ENCODE results near the gene HIVEP1. TPM values are rescaled to one million over a fixed set of nuclear protein-coding genes. Genes with fewer than 3 reads are reported as not detected.

The HIVEP1 gene
- total and polyA plus RNA-seq, 4 donors: 2.7 to 27.2 (median 6.2) TPM

DNA sequence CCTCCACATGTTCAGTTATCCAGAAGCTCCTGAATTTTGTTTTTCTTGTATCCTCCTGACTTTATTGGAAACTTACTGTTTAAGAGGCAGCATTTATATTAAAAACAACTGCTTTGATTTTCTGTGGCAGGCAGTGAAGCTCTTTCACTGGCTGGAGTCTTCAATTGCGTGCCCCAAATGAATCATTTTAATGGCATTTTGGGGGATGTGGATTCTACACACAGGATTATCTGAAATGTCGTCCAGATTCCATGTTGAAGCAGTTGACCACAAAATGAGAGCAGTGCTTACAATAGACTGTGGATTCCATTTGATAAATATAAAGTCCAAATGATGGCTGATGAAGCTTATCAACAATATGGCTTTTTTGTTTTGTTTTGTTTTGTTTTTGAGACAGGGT lies 41.0 kb upstream of the HIVEP1 start:
- TF ChIP-seq FOXA2 (IDR thresholded peaks at IDR 0.05) (no peak), GABPA (IDR thresholded peaks at IDR 0.05 in 1 of 2, conservative IDR thresholded peaks at IDR 0.05 in 1 of 2) (no peak), RXRA (IDR thresholded peaks at IDR 0.05) (no peak), TAF1 (conservative IDR thresholded peaks at IDR 0.05) (no peak), RAD21 (IDR thresholded peaks at IDR 0.05) (no peak), HNF4A (conservative IDR thresholded peaks at IDR 0.05) (no peak), HNF4G (IDR thresholded peaks at IDR 0.05) (no peak), YY1 (IDR thresholded peaks at IDR 0.05) (no peak), NR2F2 (IDR thresholded peaks at IDR 0.05) (no peak)
- TF ChIP-seq, protein P1, sequence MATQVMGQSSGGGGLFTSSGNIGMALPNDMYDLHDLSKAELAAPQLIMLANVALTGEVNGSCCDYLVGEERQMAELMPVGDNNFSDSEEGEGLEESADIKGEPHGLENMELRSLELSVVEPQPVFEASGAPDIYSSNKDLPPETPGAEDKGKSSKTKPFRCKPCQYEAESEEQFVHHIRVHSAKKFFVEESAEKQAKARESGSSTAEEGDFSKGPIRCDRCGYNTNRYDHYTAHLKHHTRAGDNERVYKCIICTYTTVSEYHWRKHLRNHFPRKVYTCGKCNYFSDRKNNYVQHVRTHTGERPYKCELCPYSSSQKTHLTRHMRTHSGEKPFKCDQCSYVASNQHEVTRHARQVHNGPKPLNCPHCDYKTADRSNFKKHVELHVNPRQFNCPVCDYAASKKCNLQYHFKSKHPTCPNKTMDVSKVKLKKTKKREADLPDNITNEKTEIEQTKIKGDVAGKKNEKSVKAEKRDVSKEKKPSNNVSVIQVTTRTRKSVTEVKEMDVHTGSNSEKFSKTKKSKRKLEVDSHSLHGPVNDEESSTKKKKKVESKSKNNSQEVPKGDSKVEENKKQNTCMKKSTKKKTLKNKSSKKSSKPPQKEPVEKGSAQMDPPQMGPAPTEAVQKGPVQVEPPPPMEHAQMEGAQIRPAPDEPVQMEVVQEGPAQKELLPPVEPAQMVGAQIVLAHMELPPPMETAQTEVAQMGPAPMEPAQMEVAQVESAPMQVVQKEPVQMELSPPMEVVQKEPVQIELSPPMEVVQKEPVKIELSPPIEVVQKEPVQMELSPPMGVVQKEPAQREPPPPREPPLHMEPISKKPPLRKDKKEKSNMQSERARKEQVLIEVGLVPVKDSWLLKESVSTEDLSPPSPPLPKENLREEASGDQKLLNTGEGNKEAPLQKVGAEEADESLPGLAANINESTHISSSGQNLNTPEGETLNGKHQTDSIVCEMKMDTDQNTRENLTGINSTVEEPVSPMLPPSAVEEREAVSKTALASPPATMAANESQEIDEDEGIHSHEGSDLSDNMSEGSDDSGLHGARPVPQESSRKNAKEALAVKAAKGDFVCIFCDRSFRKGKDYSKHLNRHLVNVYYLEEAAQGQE (IDR thresholded peaks at IDR 0.05): no peak
- TF ChIP-seq, protein P2, sequence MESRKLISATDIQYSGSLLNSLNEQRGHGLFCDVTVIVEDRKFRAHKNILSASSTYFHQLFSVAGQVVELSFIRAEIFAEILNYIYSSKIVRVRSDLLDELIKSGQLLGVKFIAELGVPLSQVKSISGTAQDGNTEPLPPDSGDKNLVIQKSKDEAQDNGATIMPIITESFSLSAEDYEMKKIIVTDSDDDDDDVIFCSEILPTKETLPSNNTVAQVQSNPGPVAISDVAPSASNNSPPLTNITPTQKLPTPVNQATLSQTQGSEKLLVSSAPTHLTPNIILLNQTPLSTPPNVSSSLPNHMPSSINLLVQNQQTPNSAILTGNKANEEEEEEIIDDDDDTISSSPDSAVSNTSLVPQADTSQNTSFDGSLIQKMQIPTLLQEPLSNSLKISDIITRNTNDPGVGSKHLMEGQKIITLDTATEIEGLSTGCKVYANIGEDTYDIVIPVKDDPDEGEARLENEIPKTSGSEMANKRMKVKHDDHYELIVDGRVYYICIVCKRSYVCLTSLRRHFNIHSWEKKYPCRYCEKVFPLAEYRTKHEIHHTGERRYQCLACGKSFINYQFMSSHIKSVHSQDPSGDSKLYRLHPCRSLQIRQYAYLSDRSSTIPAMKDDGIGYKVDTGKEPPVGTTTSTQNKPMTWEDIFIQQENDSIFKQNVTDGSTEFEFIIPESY (IDR thresholded peaks at IDR 0.05): no peak
- TF ChIP-seq, protein P3, sequence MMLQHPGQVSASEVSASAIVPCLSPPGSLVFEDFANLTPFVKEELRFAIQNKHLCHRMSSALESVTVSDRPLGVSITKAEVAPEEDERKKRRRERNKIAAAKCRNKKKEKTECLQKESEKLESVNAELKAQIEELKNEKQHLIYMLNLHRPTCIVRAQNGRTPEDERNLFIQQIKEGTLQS (IDR thresholded peaks at IDR 0.05): no peak
- TF ChIP-seq, protein P4, sequence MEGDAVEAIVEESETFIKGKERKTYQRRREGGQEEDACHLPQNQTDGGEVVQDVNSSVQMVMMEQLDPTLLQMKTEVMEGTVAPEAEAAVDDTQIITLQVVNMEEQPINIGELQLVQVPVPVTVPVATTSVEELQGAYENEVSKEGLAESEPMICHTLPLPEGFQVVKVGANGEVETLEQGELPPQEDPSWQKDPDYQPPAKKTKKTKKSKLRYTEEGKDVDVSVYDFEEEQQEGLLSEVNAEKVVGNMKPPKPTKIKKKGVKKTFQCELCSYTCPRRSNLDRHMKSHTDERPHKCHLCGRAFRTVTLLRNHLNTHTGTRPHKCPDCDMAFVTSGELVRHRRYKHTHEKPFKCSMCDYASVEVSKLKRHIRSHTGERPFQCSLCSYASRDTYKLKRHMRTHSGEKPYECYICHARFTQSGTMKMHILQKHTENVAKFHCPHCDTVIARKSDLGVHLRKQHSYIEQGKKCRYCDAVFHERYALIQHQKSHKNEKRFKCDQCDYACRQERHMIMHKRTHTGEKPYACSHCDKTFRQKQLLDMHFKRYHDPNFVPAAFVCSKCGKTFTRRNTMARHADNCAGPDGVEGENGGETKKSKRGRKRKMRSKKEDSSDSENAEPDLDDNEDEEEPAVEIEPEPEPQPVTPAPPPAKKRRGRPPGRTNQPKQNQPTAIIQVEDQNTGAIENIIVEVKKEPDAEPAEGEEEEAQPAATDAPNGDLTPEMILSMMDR (IDR thresholded peaks at IDR 0.05; ENCODE audit: low read depth, low read length, missing input control): no peak
- H3K4me3 ChIP-seq (ENCODE audit: low read depth in 1 of 3, low read length in 3 of 3): no peak overlapping the region
- no peak for DNase-seq (ENCODE audit: low spot score)
- no peaks in the 10 kb centered on the region for H3K36me3 ChIP-seq (ENCODE audit: control insufficient read depth in 4 of 4, insufficient read depth in 3 of 4, low read depth in 1 of 4, low read length in 3 of 4)
- H3K9me3 ChIP-seq (ENCODE audit: control insufficient read depth in 4 of 4, low read length in 3 of 4): no peaks in the 10 kb centered on the region
- no peaks in the 10 kb centered on the region for H3K27me3 ChIP-seq (ENCODE audit: control insufficient read depth in 4 of 4, insufficient read depth in 4 of 4, low read length in 3 of 4)
- no peak overlapping the region for H3K9ac ChIP-seq (ENCODE audit: low read depth in 1 of 2, low read length in 2 of 2)
- H3K27ac ChIP-seq (ENCODE audit: low read depth in 1 of 2, low read length in 2 of 2): no peak overlapping the region
- 92% methylated on average over 2 of the region's 2 CpGs for WGBS
- no peaks in the 10 kb centered on the region for H3K4me1 ChIP-seq (ENCODE audit: control insufficient read depth in 4 of 4, insufficient read depth in 4 of 4, low read length in 3 of 4)

DNA sequence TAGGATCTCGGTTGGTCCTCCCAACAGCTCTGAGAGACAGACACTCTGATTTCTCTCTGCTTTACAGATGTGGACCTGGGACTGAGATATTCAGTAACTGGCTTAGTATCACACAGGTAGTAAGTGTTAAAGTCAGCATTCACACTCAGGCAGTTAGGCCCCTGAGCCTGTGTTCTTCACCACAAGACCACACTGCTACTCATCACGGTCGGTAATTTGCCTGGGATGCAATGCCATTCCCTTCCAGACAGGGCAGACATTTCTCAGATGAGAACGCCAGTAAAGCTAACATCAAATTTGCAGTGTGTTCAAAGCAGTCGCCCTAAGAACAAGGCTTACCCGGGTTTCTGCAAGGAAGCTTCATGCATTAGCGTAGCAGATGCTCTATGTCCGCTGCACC lies 39.8 kb upstream of the HIVEP1 start:
- WGBS: 96% methylated on average over 8 of the region's 8 CpGs
- Histone ChIP-seq H3K27ac (ENCODE audit: low read depth in 1 of 2, low read length in 2 of 2) (no peak overlapping the region), H3K9me3 (ENCODE audit: control insufficient read depth in 4 of 4, low read length in 3 of 4) (no peaks in the 10 kb centered on the region), H3K4me3 (ENCODE audit: low read depth in 1 of 3, low read length in 3 of 3) (no peak overlapping the region), H3K27me3 (ENCODE audit: control insufficient read depth in 4 of 4, insufficient read depth in 4 of 4, low read length in 3 of 4) (no peaks in the 10 kb centered on the region), H3K36me3 (ENCODE audit: control insufficient read depth in 4 of 4, insufficient read depth in 3 of 4, low read depth in 1 of 4, low read length in 3 of 4) (no peaks in the 10 kb centered on the region), H3K9ac (ENCODE audit: low read depth in 1 of 2, low read length in 2 of 2) (no peak overlapping the region), H3K4me1 (ENCODE audit: control insufficient read depth in 4 of 4, insufficient read depth in 4 of 4, low read length in 3 of 4) (no peaks in the 10 kb centered on the region)
- DNase-seq (ENCODE audit: low spot score): no peak
- no peak for TF ChIP-seq GABPA (IDR thresholded peaks at IDR 0.05 in 1 of 2, conservative IDR thresholded peaks at IDR 0.05 in 1 of 2)
